RWPE2 (cell line): ENCODE measurements around the gene PPP1R12C.

Source experiments
- ATAC-seq: fragments of 200-7000 bp; cut with Tn5 transposase; 3 replicates; pipeline ENCODE4 v1.9.1; 2021; ENCODE audit warnings: low read depth
- DNase-seq: peaks from one replicate; pipeline ENCODE4 v3.0.0-alpha.2; 2020; ENCODE audit warnings: low spot score
- H3K27ac ChIP-seq: fragments of 450-650 bp; 2 replicates; pipeline ENCODE4 v1.5.1; 2017; ENCODE audit warnings: mild to moderate bottlenecking; ENCODE audit not compliant: poor library complexity, severe bottlenecking
- H3K27me3 ChIP-seq: fragments of 250-450 bp; sonication (Bioruptor Pico); 2 replicates; pipeline ENCODE4 v1.5.1; 2021; ENCODE audit warnings: mild to moderate bottlenecking, moderate library complexity; ENCODE audit not compliant: insufficient read depth, poor library complexity, severe bottlenecking
- H3K36me3 ChIP-seq: fragments of 250-450 bp; sonication (Bioruptor Pico); 2 replicates; pipeline ENCODE4 v1.5.1; 2020; ENCODE audit warnings: low read depth, mild to moderate bottlenecking, moderate library complexity
- H3K4me1 ChIP-seq: fragments of 250-450 bp; sonication (Bioruptor Pico); 2 replicates; pipeline ENCODE4 v1.5.1; 2021; ENCODE audit warnings: mild to moderate bottlenecking, moderate library complexity; ENCODE audit not compliant: insufficient read depth, poor library complexity, severe bottlenecking
- H3K4me3 ChIP-seq: fragments of 250-450 bp; sonication (Bioruptor Pico); 2 replicates; pipeline ENCODE4 v1.5.1; 2021; ENCODE audit warnings: mild to moderate bottlenecking, moderate library complexity; ENCODE audit not compliant: severe bottlenecking
- H3K9me3 ChIP-seq: fragments of 250-450 bp; sonication (Bioruptor Pico); 2 replicates; pipeline ENCODE4 v1.5.1; 2021; ENCODE audit warnings: mild to moderate bottlenecking, moderate library complexity; ENCODE audit not compliant: severe bottlenecking
- CTCF ChIP-seq: fragments of 450-650 bp; IDR thresholded peaks from one replicate; pipeline ENCODE4 v1.5.1; 2017; ENCODE audit warnings: mild to moderate bottlenecking, moderate library complexity; ENCODE audit not compliant: poor library complexity, severe bottlenecking

The PPP1R12C gene

GRCh38 chr19:55145232-55145631 is 27.8 kb upstream of the PPP1R12C start:
- Histone ChIP-seq H3K27ac (no peak overlapping the region), H3K27me3 (no peaks in the 10 kb centered on the region), H3K36me3 (peaks cover 26% of the 10 kb centered on the region), H3K4me3 (no peak overlapping the region), H3K4me1 (no peaks in the 10 kb centered on the region), H3K9me3 (no peaks in the 10 kb centered on the region)
- no peak for ATAC-seq
- DNase-seq = no peak
- TF ChIP-seq CTCF = no peak

- Histone ChIP-seq H3K4me3 (no peak overlapping the region), H3K27me3 (no peaks in the 10 kb centered on the region), H3K9me3 (no peaks in the 10 kb centered on the region), H3K27ac (no peak overlapping the region), H3K36me3 (peaks cover 34% of the 10 kb centered on the region), H3K4me1 (no peaks in the 10 kb centered on the region)
- TF ChIP-seq CTCF = no peak
- DNase-seq (no peak), ATAC-seq (no peak)
Observed at GRCh38 chr19:55141696-55142095, 24.3 kb upstream of the PPP1R12C start.

- Histone ChIP-seq H3K4me1 (no peaks in the 10 kb centered on the region), H3K27ac (no peak overlapping the region), H3K9me3 (no peaks in the 10 kb centered on the region), H3K36me3 (peaks cover 39% of the 10 kb centered on the region), H3K4me3 (no peak overlapping the region), H3K27me3 (no peaks in the 10 kb centered on the region)
- no peak for DNase-seq
- no peak for ATAC-seq
- no peak for TF ChIP-seq CTCF
Observed at GRCh38 chr19:55137915-55138314, 20.5 kb upstream of the PPP1R12C start.

GRCh38 chr19:55136399-55137102 is 19.1 kb upstream of the PPP1R12C start:
- no peak for TF ChIP-seq CTCF

GRCh38 chr19:55134736-55135135 is 17.3 kb upstream of the PPP1R12C start:
- H3K9me3 ChIP-seq = no peaks in the 10 kb centered on the region
- no peak overlapping the region for H3K4me3 ChIP-seq
- H3K4me1 ChIP-seq = no peaks in the 10 kb centered on the region
- no peak overlapping the region for H3K27ac ChIP-seq
- peaks cover 18% of the 10 kb centered on the region for H3K36me3 ChIP-seq
- DNase-seq (no peak), ATAC-seq (no peak)
- TF ChIP-seq CTCF = no peak
- no peaks in the 10 kb centered on the region for H3K27me3 ChIP-seq

More at GRCh38 chr19:55136399-55137102, 19.1 kb upstream of the PPP1R12C start:
- Histone ChIP-seq H3K9me3 (no peaks in the 10 kb centered on the region), H3K36me3 (peaks cover 31% of the 10 kb centered on the region), H3K4me3 (no peak overlapping the region), H3K27ac (no peak overlapping the region), H3K4me1 (no peaks in the 10 kb centered on the region), H3K27me3 (no peaks in the 10 kb centered on the region)
- ATAC-seq (no peak), DNase-seq (no peak)
